Kidney epithelial cell (primary cell): ENCODE measurements around the gene SCTR. TPM values are rescaled to one million over a fixed set of nuclear protein-coding genes. Genes with fewer than 3 reads are reported as not detected.

Source experiments
- DNase-seq: peaks from one replicate; pipeline ENCODE4 v3.0.0-alpha.2; 2010; ENCODE audit warnings: low read depth
- H3K27me3 ChIP-seq: 2 replicates; pipeline ENCODE4 v1.6.0; 2011; ENCODE audit warnings: low read length; ENCODE audit not compliant: control insufficient read depth, insufficient read depth
- H3K36me3 ChIP-seq: 2 replicates; pipeline ENCODE4 v1.5.1; 2011; ENCODE audit warnings: low read length; ENCODE audit not compliant: control insufficient read depth, insufficient read depth
- H3K4me3 ChIP-seq: 2 replicates; pipeline ENCODE4 v1.5.1; 2011; ENCODE audit warnings: low read depth, mild to moderate bottlenecking, control low read depth, low read length
- CTCF ChIP-seq: IDR thresholded peaks from 2 replicates; pipeline ENCODE4 v1.5.1; 2011; ENCODE audit warnings: mild to moderate bottlenecking, moderate library complexity, low read length, control low read depth, inconsistent platforms; ENCODE audit not compliant: insufficient read depth, poor library complexity, severe bottlenecking
- total RNA-seq: library from RNA; depleted of rRNA; stranded (reverse); fragments of >200 nt; gene quantifications from 2 replicates; pipeline ENCODE4 v1.2.3, GENCODE V29; 2015

Gene SCTR
- total RNA-seq, 1 donor from 2014 or later: not detected

DNA sequence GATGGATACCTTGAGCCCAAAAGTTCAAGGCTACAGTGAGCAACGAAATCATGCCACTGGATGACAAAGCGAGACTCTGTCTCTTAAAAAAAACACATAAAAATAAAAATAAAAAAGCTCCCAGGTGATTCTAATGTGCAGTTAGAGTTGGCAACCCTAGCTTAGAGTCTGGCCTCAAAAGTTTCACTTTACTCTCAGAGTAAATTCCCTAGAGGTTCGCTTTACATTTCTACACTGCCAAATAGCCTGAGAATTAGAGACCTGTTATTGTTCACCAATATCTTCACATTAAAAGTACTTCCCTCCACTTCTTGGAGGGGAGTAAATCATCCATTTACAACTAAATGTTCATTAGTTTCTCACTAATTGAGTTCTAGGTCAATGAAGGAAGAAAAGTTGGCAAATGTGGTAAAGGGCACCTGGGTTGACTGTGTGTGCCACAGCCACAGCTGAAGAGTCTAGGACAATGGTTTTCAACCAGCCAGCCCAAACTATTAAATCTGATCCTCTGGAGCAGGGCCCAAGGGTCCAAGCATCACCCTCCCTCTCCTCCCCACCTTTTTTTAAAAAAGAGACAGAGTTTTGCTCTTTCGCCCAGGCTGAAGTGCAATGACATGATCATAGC, 107.9 kb downstream of the SCTR start:
- Histone ChIP-seq H3K4me3 (no peak overlapping the region), H3K36me3 (no peaks in the 10 kb centered on the region), H3K27me3 (no peaks in the 10 kb centered on the region)
- DNase-seq: no peak
- no peak for TF ChIP-seq CTCF

DNA sequence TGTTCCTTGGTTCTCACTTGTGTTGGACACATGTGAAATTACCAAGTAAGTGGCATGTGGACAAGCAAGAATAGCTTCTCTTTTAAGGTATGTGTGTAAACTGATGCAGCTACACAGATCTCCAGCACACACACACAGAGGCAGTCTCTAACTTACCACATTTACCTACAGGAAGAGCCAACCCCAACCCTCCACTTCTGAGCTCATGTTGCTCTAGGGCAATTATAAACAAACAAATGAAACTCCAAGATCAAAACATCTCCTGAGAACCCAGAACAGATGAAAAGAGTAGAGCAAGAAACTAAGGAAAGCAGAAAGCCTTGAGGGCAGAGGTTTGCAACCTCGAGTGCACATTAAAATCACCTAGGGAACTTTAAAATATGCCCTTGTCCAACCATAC, 108.7 kb downstream of the SCTR start:
- Histone ChIP-seq H3K36me3 (no peaks in the 10 kb centered on the region), H3K4me3 (no peak overlapping the region), H3K27me3 (no peaks in the 10 kb centered on the region)
- TF ChIP-seq CTCF: no peak
- DNase-seq: no peak

DNA sequence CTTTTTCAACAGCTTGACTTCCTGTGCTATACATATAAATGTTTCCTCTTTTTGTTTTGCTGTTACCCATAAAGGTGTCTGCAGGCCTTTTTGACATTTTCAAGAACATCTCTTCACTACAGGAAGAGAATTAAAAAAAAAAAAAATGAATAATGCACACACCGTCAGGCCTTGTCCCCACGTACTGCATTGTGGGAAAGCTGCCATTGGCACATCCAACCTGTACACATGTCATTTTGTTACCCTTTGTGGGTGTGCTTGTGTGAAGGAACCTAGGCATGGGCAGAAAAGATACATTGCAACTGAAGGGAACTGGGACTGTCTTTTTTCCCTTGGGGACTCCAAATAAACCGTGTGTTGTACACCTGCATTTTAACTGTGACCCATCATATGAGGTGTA, 109.4 kb downstream of the SCTR start:
- H3K27me3 ChIP-seq: no peaks in the 10 kb centered on the region

GRCh38 chr2:119409506-119409905, 114.8 kb downstream of the SCTR start:
- no peak for TF ChIP-seq CTCF
- Histone ChIP-seq H3K36me3 (no peaks in the 10 kb centered on the region), H3K4me3 (no peak overlapping the region), H3K27me3 (no peaks in the 10 kb centered on the region)
- DNase-seq: no peak

More for the DNA sequence above, 109.4 kb downstream of the SCTR start:
- TF ChIP-seq CTCF: no peak
- H3K4me3 ChIP-seq: no peak overlapping the region
- no peak for DNase-seq
- H3K36me3 ChIP-seq: no peaks in the 10 kb centered on the region

GRCh38 chr2:119408221-119408619, 116.1 kb downstream of the SCTR start:
- DNase-seq: no peak
- H3K36me3 ChIP-seq: no peaks in the 10 kb centered on the region
- H3K27me3 ChIP-seq: peaks cover 2% of the 10 kb centered on the region
- TF ChIP-seq CTCF: no peak
- no peak overlapping the region for H3K4me3 ChIP-seq
